Keratinocyte (primary cell): Measurements from ENCODE around the gene MAP3K9. TPM values are rescaled to one million over a fixed set of nuclear protein-coding genes. Genes with fewer than 3 reads are reported as not detected.

Experiments
- DNase-seq: peaks from one replicate; pipeline ENCODE4 v3.0.0-alpha.2; 2011; ENCODE audit warnings: low read depth, missing footprints, low spot score
- FAIRE-seq: peaks from 2 replicates; lab custom pipeline; 2011; peaks lifted over from hg19 to GRCh38; lab: Jason Lieb, UNC
- H2AFZ ChIP-seq: 2 replicates; pipeline ENCODE4 v1.6.0; 2012; ENCODE audit warnings: low read length, control low read depth, inconsistent platforms; ENCODE audit not compliant: control insufficient read depth
- H3K27ac ChIP-seq: 2 replicates; pipeline ENCODE4 v1.5.1; 2011; ENCODE audit warnings: low read length; ENCODE audit not compliant: control insufficient read depth, insufficient read depth
- H3K27me3 ChIP-seq: 3 replicates; pipeline ENCODE4 v1.6.0; 2011; ENCODE audit warnings: low read length; ENCODE audit not compliant: control insufficient read depth, insufficient read depth; ENCODE audit errors: extremely low read depth
- H3K36me3 ChIP-seq, 2 experiments: 2 replicates in 1 of 2; 3 replicates in 1 of 2; pipeline ENCODE4 v1.5.1; 2011; ENCODE audit warnings: low read length in 2 of 2, mild to moderate bottlenecking in 1 of 2; ENCODE audit not compliant: control insufficient read depth in 2 of 2, insufficient read depth in 2 of 2; ENCODE audit errors: extremely low read depth in 1 of 2
- H3K4me1 ChIP-seq: 3 replicates; pipeline ENCODE4 v1.5.1; 2011; ENCODE audit warnings: low read length; ENCODE audit not compliant: control insufficient read depth, insufficient read depth; ENCODE audit errors: extremely low read depth
- H3K4me2 ChIP-seq: 3 replicates; pipeline ENCODE4 v1.6.0; 2011; ENCODE audit warnings: low read depth, low read length; ENCODE audit not compliant: control insufficient read depth, insufficient read depth; ENCODE audit errors: extremely low read depth
- H3K4me3 ChIP-seq, 3 experiments: fragments of 200-600 bp in 1 of 3; sonication (generic) in 1 of 3; 2 replicates in 2 of 3; 3 replicates in 1 of 3; pipeline ENCODE4 v1.5.1; 2011 to 2016; ENCODE audit warnings: low read length in 3 of 3, mild to moderate bottlenecking in 3 of 3, control low read depth in 2 of 3, inconsistent platforms in 1 of 3, low read depth in 1 of 3, mixed read lengths in 1 of 3, mixed run types in 1 of 3, moderate library complexity in 1 of 3; ENCODE audit not compliant: control insufficient read depth in 2 of 3, insufficient read depth in 2 of 3; ENCODE audit errors: extremely low read depth in 1 of 3
- H3K79me2 ChIP-seq: 2 replicates; pipeline ENCODE4 v1.6.0; 2012; ENCODE audit warnings: low read length; ENCODE audit not compliant: control insufficient read depth, insufficient read depth
- H3K9ac ChIP-seq: 3 replicates; pipeline ENCODE4 v1.6.0; 2011; ENCODE audit warnings: low read length; ENCODE audit not compliant: control insufficient read depth, insufficient read depth; ENCODE audit errors: extremely low read depth
- H3K9me1 ChIP-seq: 3 replicates; pipeline ENCODE4 v1.6.0; 2011; ENCODE audit warnings: low read length; ENCODE audit not compliant: control insufficient read depth, insufficient read depth; ENCODE audit errors: extremely low read depth
- H3K9me3 ChIP-seq: 2 replicates; pipeline ENCODE4 v1.5.1; 2012; ENCODE audit warnings: low read depth, low read length; ENCODE audit not compliant: control insufficient read depth
- H4K20me1 ChIP-seq: 3 replicates; pipeline ENCODE4 v1.6.0; 2011; ENCODE audit warnings: low read length; ENCODE audit not compliant: control insufficient read depth, insufficient read depth; ENCODE audit errors: extremely low read depth
- EZH2 ChIP-seq: IDR thresholded peaks from one replicate; pipeline ENCODE4 v1.6.1; 2012; ENCODE audit warnings: inconsistent platforms, mild to moderate bottlenecking, low read length, moderate library complexity
- dilution Hi-C: fragments of 300-500 bp; cut with MboI; formaldehyde crosslinking; loops from one replicate; pipeline ENCODE4 v1.7.0; 2020; ENCODE audit warnings: low sequenced_read_pairs; ENCODE audit not compliant: extremely low pct_ligation_motif_present
- polyA plus RNA-seq, 5 experiments: library from polyadenylated mRNA; depleted of rRNA in 3 of 5; stranded (reverse) in 3 of 5; stranded (forward) in 1 of 5; unstranded in 1 of 5; fragments of >200 nt; gene quantifications; 1 replicate in 1 of 5; 2 replicates in 3 of 5; 3 replicates in 1 of 5; pipeline versions ENCODE4 v1.2.1 to v1.2.3, GENCODE V29; 2011 to 2012; ENCODE audit warnings: missing spikeins in 2 of 5, low read depth in 1 of 5, low replicate concordance in 1 of 5
- TF ChIP-seq, protein P1 (sequence below), 3 experiments: IDR thresholded peaks in 1 of 3; conservative IDR thresholded peaks in 1 of 3; optimal IDR thresholded peaks in 1 of 3; 2 replicates in 2 of 3; 3 replicates in 1 of 3; pipeline versions ENCODE3 to v1.5.1; 2011; ENCODE audit warnings: low read length in 3 of 3, mild to moderate bottlenecking in 3 of 3, moderate library complexity in 2 of 3, control low read depth in 1 of 3, inconsistent platforms in 1 of 3; ENCODE audit not compliant: insufficient read depth in 2 of 3; ENCODE audit errors: extremely low read depth in 1 of 3

MAP3K9 gene
- polyA plus RNA-seq, 1 donor (not counting 4 experiments of a cell fraction or from before 2014, with no cell fraction given) = 7.2 TPM

GRCh38 chr14:70735043-70735442 is 74.3 kb downstream of the MAP3K9 start:
- Histone ChIP-seq H3K79me2 (no peaks in the 10 kb centered on the region), H3K4me2 (no peak overlapping the region), H3K9me1 (no peaks in the 10 kb centered on the region), H3K4me3 (no peak overlapping the region), H3K4me1 (no peaks in the 10 kb centered on the region), H2AFZ (no peak overlapping the region), H3K27ac (no peak overlapping the region), H3K36me3 (peaks cover 40 to 60% of the 10 kb centered on the region in 2 experiments), H4K20me1 (no peaks in the 10 kb centered on the region), H3K9me3 (no peaks in the 10 kb centered on the region), H3K27me3 (no peaks in the 10 kb centered on the region), H3K9ac (no peak overlapping the region)
- dilution Hi-C loops = no loop called here
- no peak for TF ChIP-seq EZH2
- TF ChIP-seq, protein P1, sequence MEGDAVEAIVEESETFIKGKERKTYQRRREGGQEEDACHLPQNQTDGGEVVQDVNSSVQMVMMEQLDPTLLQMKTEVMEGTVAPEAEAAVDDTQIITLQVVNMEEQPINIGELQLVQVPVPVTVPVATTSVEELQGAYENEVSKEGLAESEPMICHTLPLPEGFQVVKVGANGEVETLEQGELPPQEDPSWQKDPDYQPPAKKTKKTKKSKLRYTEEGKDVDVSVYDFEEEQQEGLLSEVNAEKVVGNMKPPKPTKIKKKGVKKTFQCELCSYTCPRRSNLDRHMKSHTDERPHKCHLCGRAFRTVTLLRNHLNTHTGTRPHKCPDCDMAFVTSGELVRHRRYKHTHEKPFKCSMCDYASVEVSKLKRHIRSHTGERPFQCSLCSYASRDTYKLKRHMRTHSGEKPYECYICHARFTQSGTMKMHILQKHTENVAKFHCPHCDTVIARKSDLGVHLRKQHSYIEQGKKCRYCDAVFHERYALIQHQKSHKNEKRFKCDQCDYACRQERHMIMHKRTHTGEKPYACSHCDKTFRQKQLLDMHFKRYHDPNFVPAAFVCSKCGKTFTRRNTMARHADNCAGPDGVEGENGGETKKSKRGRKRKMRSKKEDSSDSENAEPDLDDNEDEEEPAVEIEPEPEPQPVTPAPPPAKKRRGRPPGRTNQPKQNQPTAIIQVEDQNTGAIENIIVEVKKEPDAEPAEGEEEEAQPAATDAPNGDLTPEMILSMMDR (optimal IDR thresholded peaks at IDR 0.05 in 1 of 3, IDR thresholded peaks at IDR 0.05 in 1 of 3, conservative IDR thresholded peaks at IDR 0.05 in 1 of 3; ENCODE audit: extremely low read depth in 1 of 3, insufficient read depth in 2 of 3, low read length in 3 of 3) = no peak
- FAIRE-seq (no peak), DNase-seq (no peak)

- Histone ChIP-seq H3K9me3 (no peaks in the 10 kb centered on the region), H3K79me2 (no peaks in the 10 kb centered on the region), H3K4me1 (no peaks in the 10 kb centered on the region), H3K4me3 (no peak overlapping the region), H3K36me3 (peaks cover 41 to 62% of the 10 kb centered on the region in 2 experiments), H4K20me1 (no peaks in the 10 kb centered on the region), H3K27ac (peak overlapping the region; percentile 42), H3K27me3 (no peaks in the 10 kb centered on the region), H2AFZ (no peak overlapping the region), H3K4me2 (no peak overlapping the region), H3K9ac (no peak overlapping the region), H3K9me1 (no peaks in the 10 kb centered on the region)
- FAIRE-seq (peak; percentile 63), DNase-seq (no peak)
- dilution Hi-C loops = no loop called here
- TF ChIP-seq, protein P1 (optimal IDR thresholded peaks at IDR 0.05 in 1 of 3, IDR thresholded peaks at IDR 0.05 in 1 of 3, conservative IDR thresholded peaks at IDR 0.05 in 1 of 3; ENCODE audit: extremely low read depth in 1 of 3, insufficient read depth in 2 of 3, low read length in 3 of 3) = no peak
- no peak for TF ChIP-seq EZH2
Measured at GRCh38 chr14:70731447-70732239, 77.7 kb downstream of the MAP3K9 start.
